Tibial nerve (tissue), 4 donors: ENCODE results near the gene ZDHHC20. TPM values are rescaled to one million over a fixed set of nuclear protein-coding genes. Genes with fewer than 3 reads are reported as not detected.

ENCODE experiments used
- DNase-seq, 2 donors: peaks; one replicate each; pipeline ENCODE4 v3.0.0-alpha.2; 2019; ENCODE audit warnings: low spot score in 2 of 2
- H3K27ac ChIP-seq, 4 donors: fragments of 200-600 bp; sonication (generic) in 3 of 4; one replicate each; pipeline ENCODE4 v1.5.1; 2017 to 2019; ENCODE audit warnings: mild to moderate bottlenecking in 1 of 4
- H3K27me3 ChIP-seq, 2 donors: fragments of 200-600 bp; sonication (generic) in 1 of 2; one replicate each; pipeline versions ENCODE4 v1.5.1 to v1.6.0; 2017 to 2019
- H3K36me3 ChIP-seq, 3 donors: fragments of 200-600 bp; sonication (generic); one replicate each; pipeline ENCODE4 v1.5.1; 2018 to 2019
- H3K4me1 ChIP-seq, 4 donors: fragments of 200-600 bp; sonication (generic) in 3 of 4; one replicate each; pipeline ENCODE4 v1.5.1; 2017 to 2019
- H3K4me3 ChIP-seq, 4 donors: fragments of 200-600 bp; sonication (generic) in 3 of 4; one replicate each; pipeline ENCODE4 v1.5.1; 2017 to 2019; ENCODE audit warnings: mild to moderate bottlenecking in 1 of 4, moderate library complexity in 1 of 4
- H3K9me3 ChIP-seq, 4 donors: fragments of 200-600 bp; sonication (generic) in 3 of 4; one replicate each; pipeline ENCODE4 v1.5.1; 2017 to 2019
- CTCF ChIP-seq, 5 experiments: fragments of 200-600 bp in 3 of 5; fragments of 450-650 bp in 2 of 5; sonication (generic) in 3 of 5; IDR thresholded peaks; one replicate each; pipeline ENCODE4 v1.5.1; 2016 to 2019; ENCODE audit warnings: antibody characterized with exemption in 5 of 5, mild to moderate bottlenecking in 3 of 5, moderate library complexity in 2 of 5
- EP300 ChIP-seq, 2 donors: sonication (generic); formaldehyde crosslinking; IDR thresholded peaks; one replicate each; pipeline ENCODE4 v1.6.1; 2017; ENCODE audit warnings: antibody characterized with exemption in 2 of 2, mild to moderate bottlenecking in 1 of 2
- POLR2A ChIP-seq, 2 donors: fragments of 450-650 bp; IDR thresholded peaks; one replicate each; pipeline ENCODE4 v1.6.1; 2017; ENCODE audit warnings: antibody characterized with exemption in 2 of 2, mild to moderate bottlenecking in 2 of 2, moderate library complexity in 2 of 2
- WGBS, 2 donors: methylation state at CpG; one replicate each; pipeline ENCODE4 v1.1.5; 2018; 5-methylcytosine and 5-hydroxymethylcytosine counted together
- total RNA-seq, 4 donors: library from RNA; depleted of rRNA; stranded (reverse); fragments of >200 nt; gene quantifications; one replicate each; pipeline ENCODE4 v1.1.0, GENCODE V29; 2016

ZDHHC20 gene
- total RNA-seq, 4 donors from 2014 or later = 46.1 to 61.0 (median 55.5) TPM

GRCh38 chr13:21481359-21481758, 22.3 kb upstream of the ZDHHC20 start:
- DNase-seq = no peak
- Histone ChIP-seq H3K4me3 (no peak overlapping the region), H3K4me1 (peaks cover 0 to 21% (median 6%) of the 10 kb centered on the region in 4 donors), H3K27me3 (no peaks in the 10 kb centered on the region), H3K36me3 (no peaks in the 10 kb centered on the region), H3K9me3 (peaks cover 0 to 11% (median 2%) of the 10 kb centered on the region in 4 donors), H3K27ac (no peak overlapping the region)
- TF ChIP-seq POLR2A (IDR thresholded peaks at IDR 0.05) (no peak), CTCF (IDR thresholded peaks at IDR 0.05) (no peak), EP300 (IDR thresholded peaks at IDR 0.05) (no peak)
- WGBS, 2 donors = 59 to 70% methylated on average over 6 of the region's 6 CpGs

- Histone ChIP-seq H3K36me3 (no peaks in the 10 kb centered on the region), H3K4me1 (peaks cover 0 to 22% (median 6%) of the 10 kb centered on the region in 4 donors), H3K27ac (no peak overlapping the region), H3K9me3 (no peaks in the 10 kb centered on the region), H3K4me3 (peak overlapping the region in 1 of 4 donors; percentile 5), H3K27me3 (no peaks in the 10 kb centered on the region)
- DNase-seq = peak in 1 of 2 donors; percentile 59
- no peak for TF ChIP-seq POLR2A (IDR thresholded peaks at IDR 0.05)
- TF ChIP-seq EP300 (IDR thresholded peaks at IDR 0.05) = no peak
- peak; percentile 53 to 75 (median 56) for TF ChIP-seq CTCF (IDR thresholded peaks at IDR 0.05)
- WGBS, 2 donors = 24 to 26% methylated on average over 8 of the region's 8 CpGs
These were observed 20.0 kb upstream of the ZDHHC20 start for GRCh38 chr13:21478881-21479808.

- no peaks in the 10 kb centered on the region for H3K36me3 ChIP-seq
- H3K9me3 ChIP-seq = no peaks in the 10 kb centered on the region
- TF ChIP-seq CTCF (IDR thresholded peaks at IDR 0.05) = peak; percentile 83 to 93 (median 90)
- TF ChIP-seq POLR2A (IDR thresholded peaks at IDR 0.05) = no peak
- peak in 1 of 2 donors; percentile 14 for TF ChIP-seq EP300 (IDR thresholded peaks at IDR 0.05)
- peaks cover 0 to 22% (median 6%) of the 10 kb centered on the region in 4 donors for H3K4me1 ChIP-seq
- peak overlapping the region; percentile 14 to 48 (median 30) for H3K4me3 ChIP-seq
- WGBS, 2 donors = 1 to 3% methylated on average over 18 of the region's 18 CpGs
- peak; percentile 44 to 82 for DNase-seq
- H3K27me3 ChIP-seq = no peaks in the 10 kb centered on the region
- H3K27ac ChIP-seq = peak overlapping the region in 2 of 4 donors; percentile 69 to 80
These were observed 17.9 kb upstream of the ZDHHC20 start for GRCh38 chr13:21476893-21477472.

GRCh38 chr13:21475115-21475514, 16.0 kb upstream of the ZDHHC20 start:
- Histone ChIP-seq H3K36me3 (no peaks in the 10 kb centered on the region), H3K9me3 (peaks cover 0 to 17% (median 3%) of the 10 kb centered on the region in 4 donors), H3K27me3 (no peaks in the 10 kb centered on the region), H3K4me1 (peaks cover 0 to 22% (median 6%) of the 10 kb centered on the region in 4 donors), H3K27ac (no peak overlapping the region), H3K4me3 (no peak overlapping the region)
- no peak for DNase-seq
- no peak for TF ChIP-seq EP300 (IDR thresholded peaks at IDR 0.05)
- no peak for TF ChIP-seq POLR2A (IDR thresholded peaks at IDR 0.05)
- TF ChIP-seq CTCF (IDR thresholded peaks at IDR 0.05) = no peak
- WGBS, 2 donors = 69 to 73% methylated on average over 6 of the region's 6 CpGs

- TF ChIP-seq POLR2A (IDR thresholded peaks at IDR 0.05) = no peak
- no peak for TF ChIP-seq CTCF (IDR thresholded peaks at IDR 0.05)
- TF ChIP-seq EP300 (IDR thresholded peaks at IDR 0.05) = no peak
- H3K4me3 ChIP-seq = no peak overlapping the region
- H3K4me1 ChIP-seq = no peaks in the 10 kb centered on the region
- DNase-seq = no peak
- H3K27ac ChIP-seq = no peak overlapping the region
- peaks cover 0 to 18% (median 3%) of the 10 kb centered on the region in 4 donors for H3K9me3 ChIP-seq
- H3K36me3 ChIP-seq = no peaks in the 10 kb centered on the region
- no peaks in the 10 kb centered on the region for H3K27me3 ChIP-seq
These were observed 11.7 kb upstream of the ZDHHC20 start for GRCh38 chr13:21470785-21471184.
